H1 (cell line): ENCODE data around the gene SEPTIN2.

Source experiments
- ATF2 ChIP-seq: IDR thresholded peaks from 2 replicates; pipeline ENCODE4 v1.6.1; 2012; ENCODE audit warnings: low read length, inconsistent platforms
- EZH2 ChIP-seq: fragments of 200-600 bp; sonication (generic); IDR thresholded peaks from 2 replicates; pipeline ENCODE4 v1.7.1; 2012; ENCODE audit warnings: low read depth, mild to moderate bottlenecking, moderate library complexity, low read length, inconsistent platforms; ENCODE audit not compliant: severe bottlenecking
- GABPA ChIP-seq: IDR thresholded peaks from 2 replicates; pipeline ENCODE4 v1.6.1; 2011; ENCODE audit warnings: mild to moderate bottlenecking, low read length, moderate library complexity, borderline replicate concordance; ENCODE audit not compliant: insufficient read depth
- HDAC6 ChIP-seq: IDR thresholded peaks from one replicate; pipeline ENCODE4 v1.7.1; 2012; ENCODE audit warnings: low read depth, mild to moderate bottlenecking, inconsistent platforms, low read length, moderate library complexity
- POLR2A ChIP-seq, 2 experiments: IDR thresholded peaks; 1 replicate in 1 of 2; 2 replicates in 1 of 2; pipeline ENCODE4 v1.6.1; 2011; ENCODE audit warnings: low read depth in 2 of 2, low read length in 2 of 2, mild to moderate bottlenecking in 2 of 2; ENCODE audit errors: control extremely low read depth in 1 of 2
- TBP ChIP-seq: IDR thresholded peaks from 2 replicates; pipeline ENCODE4 v1.6.1; 2011; ENCODE audit warnings: low read depth, low read length, improper control_type of control experiment
- TF ChIP-seq, protein P1 (sequence below), 3 experiments: IDR thresholded peaks; 1 replicate in 2 of 3; 2 replicates in 1 of 3; pipeline versions ENCODE4 v1.5.1 to v1.6.1; 2011; ENCODE audit warnings: low read length in 3 of 3, mild to moderate bottlenecking in 3 of 3, inconsistent platforms in 2 of 3, low read depth in 1 of 3, moderate library complexity in 1 of 3; ENCODE audit not compliant: insufficient read depth in 1 of 3; ENCODE audit errors: control extremely low read depth in 1 of 3

- TF ChIP-seq, protein P1, sequence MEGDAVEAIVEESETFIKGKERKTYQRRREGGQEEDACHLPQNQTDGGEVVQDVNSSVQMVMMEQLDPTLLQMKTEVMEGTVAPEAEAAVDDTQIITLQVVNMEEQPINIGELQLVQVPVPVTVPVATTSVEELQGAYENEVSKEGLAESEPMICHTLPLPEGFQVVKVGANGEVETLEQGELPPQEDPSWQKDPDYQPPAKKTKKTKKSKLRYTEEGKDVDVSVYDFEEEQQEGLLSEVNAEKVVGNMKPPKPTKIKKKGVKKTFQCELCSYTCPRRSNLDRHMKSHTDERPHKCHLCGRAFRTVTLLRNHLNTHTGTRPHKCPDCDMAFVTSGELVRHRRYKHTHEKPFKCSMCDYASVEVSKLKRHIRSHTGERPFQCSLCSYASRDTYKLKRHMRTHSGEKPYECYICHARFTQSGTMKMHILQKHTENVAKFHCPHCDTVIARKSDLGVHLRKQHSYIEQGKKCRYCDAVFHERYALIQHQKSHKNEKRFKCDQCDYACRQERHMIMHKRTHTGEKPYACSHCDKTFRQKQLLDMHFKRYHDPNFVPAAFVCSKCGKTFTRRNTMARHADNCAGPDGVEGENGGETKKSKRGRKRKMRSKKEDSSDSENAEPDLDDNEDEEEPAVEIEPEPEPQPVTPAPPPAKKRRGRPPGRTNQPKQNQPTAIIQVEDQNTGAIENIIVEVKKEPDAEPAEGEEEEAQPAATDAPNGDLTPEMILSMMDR (IDR thresholded peaks at IDR 0.05; ENCODE audit: control extremely low read depth in 1 of 3, insufficient read depth in 1 of 3, low read depth in 1 of 3, low read length in 3 of 3), result no peak
- no peak for TF ChIP-seq HDAC6
- no peak for TF ChIP-seq TBP
- no peak for TF ChIP-seq EZH2
- no peak for TF ChIP-seq GABPA
- TF ChIP-seq ATF2, result no peak
- TF ChIP-seq POLR2A (IDR thresholded peaks at IDR 0.05; ENCODE audit: control extremely low read depth in 1 of 2, low read depth in 2 of 2, low read length in 2 of 2), result no peak
These were observed 35.9 kb downstream of the SEPTIN2 start for GRCh38 chr2:241351640-241352031.
